Measurements from ENCODE around the gene DDC. TPM values are rescaled to one million over a fixed set of nuclear protein-coding genes. Genes with fewer than 3 reads are reported as not detected.
"Not testable (repeated sequence)": the region's sequence is repeated elsewhere in the genome, so short reads cannot be mapped to it uniquely, and the experiment has no call there.

Gene DDC
- total RNA-seq, 1 donor from 2014 or later = 0.35 TPM

DNA sequence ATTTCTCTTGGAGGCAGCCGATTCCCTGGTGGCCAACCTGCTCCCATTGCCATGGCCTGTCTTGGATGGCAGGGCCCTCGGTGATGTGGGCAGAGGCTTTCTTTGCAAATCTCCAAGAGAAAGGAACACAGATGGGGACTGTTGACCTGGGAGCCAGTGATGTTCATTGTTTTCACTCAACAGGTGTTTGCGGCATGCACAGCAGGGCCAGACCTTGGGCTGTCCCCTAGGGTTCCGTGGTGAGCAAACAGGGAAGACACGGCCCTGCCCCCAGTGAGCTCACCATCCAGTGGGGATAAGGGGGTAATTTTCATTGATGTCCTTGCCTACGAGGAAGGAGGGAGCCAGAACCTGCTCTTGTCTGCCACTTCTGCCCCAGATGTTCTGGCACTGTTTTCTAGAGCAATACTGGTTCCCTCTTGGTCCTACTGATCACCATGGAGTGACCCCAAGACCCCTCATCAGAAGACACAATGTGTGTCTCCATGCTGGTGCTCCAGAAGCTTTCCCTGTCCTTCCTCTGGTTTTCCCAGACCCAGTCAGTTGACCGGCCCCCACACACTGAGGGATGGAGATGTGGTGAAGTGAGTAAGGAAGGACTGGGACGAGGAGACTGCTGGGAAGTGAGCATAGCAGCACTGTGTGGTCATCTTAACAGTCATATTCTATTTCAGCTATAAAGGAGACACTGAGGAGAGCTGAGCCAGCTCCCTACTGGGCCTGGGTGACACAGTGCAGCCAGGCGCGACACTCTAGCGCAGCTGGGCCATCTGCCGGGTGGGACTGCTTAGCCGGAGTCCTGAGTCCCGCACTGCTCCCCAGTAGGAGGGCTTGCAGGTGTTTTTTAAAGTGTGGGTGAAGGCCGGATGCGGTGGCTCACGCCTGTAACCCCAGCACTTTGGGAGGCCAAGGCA, 94.7 kb downstream of the DDC start:
- intact Hi-C loops (cut with micrococcal nuclease) = no loop called here
- no peaks in the 10 kb centered on the region for H3K9me3 Mint-ChIP-seq
- peaks cover 13% of the 10 kb centered on the region for H3K4me1 Mint-ChIP-seq
- H3K27ac Mint-ChIP-seq = no peak overlapping the region
- peaks cover 12% of the 10 kb centered on the region for H3K27me3 Mint-ChIP-seq
- H3K36me3 Mint-ChIP-seq (ENCODE audit: low read depth) = no peaks in the 10 kb centered on the region
- H3K4me3 Mint-ChIP-seq = no peak overlapping the region
- DNase-seq = peak; percentile 51

DNA sequence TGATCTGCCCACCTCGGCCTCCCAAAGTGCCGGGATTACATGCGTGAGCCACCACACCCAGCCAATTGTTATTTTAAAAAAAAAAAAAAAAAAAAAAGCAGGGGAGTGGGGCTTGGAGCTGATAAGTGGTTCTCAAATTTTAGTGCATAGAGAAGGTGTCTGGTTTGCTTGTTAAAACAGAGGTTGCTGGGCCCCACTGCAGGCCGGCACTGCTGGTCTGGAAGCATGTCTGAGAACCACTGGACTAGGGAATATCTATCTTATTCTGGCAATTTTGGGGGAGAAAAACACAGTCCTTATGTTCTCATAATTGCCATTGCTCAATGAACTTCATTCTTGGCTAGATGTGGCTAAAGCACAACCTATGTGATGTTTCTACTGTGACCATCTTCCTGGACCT, 96.0 kb downstream of the DDC start:
- H3K36me3 Mint-ChIP-seq (ENCODE audit: low read depth) = no peaks in the 10 kb centered on the region
- DNase-seq = peak; percentile 28
- H3K27me3 Mint-ChIP-seq = peaks cover 11% of the 10 kb centered on the region
- H3K4me1 Mint-ChIP-seq = peaks cover 10% of the 10 kb centered on the region
- no peaks in the 10 kb centered on the region for H3K9me3 Mint-ChIP-seq
- intact Hi-C loops (cut with micrococcal nuclease) = loop anchor here (2.0 to 5.0 kb wide), 3 partner anchors 327 to 673 kb away; no protein-coding TSS in a partner anchor
- no peak overlapping the region for H3K4me3 Mint-ChIP-seq
- no peak overlapping the region for H3K27ac Mint-ChIP-seq

DNA sequence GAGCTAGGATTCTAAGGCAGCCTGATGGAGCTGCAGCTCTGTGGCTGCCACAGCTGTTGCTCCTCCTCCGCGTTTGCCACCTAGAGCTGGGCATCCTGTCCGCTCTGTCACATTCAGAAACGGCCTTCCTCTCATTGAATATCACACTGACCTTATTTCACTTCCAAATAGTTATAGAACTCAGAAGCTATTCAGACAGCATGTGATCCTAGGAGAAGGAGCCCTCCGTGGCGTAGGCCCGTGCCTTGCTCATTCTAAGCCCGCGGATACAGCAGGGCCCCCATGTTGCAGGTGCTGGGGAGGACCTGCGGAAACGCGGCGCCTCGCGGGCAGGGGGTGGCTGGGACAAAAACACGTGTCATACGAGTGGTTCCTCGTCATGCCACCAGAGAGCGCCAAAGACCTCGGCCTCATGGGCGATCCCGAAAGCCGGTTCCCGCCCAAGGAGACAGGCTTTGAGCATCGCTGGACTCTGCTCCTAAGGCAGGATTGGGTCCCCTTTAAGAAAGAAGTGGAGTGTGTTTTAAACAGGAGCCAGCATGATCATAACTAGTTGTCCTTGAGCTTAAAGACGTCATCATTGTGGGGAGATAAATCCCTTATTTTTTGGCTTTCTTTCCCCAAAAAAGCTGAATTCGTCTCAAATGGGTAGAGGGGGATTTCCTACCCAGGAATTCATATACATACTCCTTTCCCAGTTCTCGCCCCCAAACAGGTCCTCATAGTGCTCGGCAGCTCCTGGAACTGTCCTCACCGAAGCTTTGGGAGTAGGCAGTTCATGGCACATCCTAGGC, 97.2 kb downstream of the DDC start:
- Mint-ChIP-seq H3K27ac (peak overlapping the region; percentile 62), H3K4me3 (peak overlapping the region; percentile 54)
- intact Hi-C loops (cut with micrococcal nuclease) = loop anchor here (1.0 to 5.0 kb wide), 8 partner anchors 17 to 693 kb away; partner anchors contain the start of genes FIGNL1 and ZPBP

DNA sequence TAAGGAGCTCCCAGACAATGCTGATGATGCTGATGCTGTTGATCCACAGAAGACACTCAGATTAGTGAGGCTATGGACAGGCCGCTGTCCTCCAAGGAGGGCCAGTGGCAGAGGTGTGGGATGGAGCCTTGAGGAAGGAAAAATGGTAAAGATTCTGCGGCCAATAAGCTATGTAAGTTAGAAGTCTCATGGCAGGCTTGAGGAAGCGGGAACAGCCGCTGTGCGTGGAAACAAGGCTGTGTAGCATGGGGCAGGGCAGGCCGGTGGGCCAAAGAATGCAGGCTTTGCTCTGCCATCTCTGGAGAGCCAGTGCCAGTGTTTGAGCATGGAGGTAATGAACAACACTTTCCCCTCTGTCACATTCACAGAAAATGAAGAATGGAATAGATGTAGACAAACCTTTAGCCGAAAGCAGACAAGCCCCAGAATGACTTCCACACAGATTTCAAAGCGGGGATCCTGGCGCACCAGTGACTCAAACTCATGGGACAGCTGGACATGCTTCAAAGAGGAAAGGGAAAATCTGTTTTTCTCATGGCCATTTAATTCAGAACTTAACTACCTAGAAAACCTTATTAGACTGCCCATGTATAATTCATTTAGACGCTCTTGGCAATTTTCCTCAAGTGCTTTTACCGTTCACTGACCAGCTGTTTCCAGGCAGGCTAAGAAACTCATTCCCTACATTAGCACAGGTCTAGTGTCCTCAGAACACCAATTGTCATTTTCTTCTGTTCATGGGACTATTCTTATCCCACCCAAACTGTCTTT, 98.2 kb downstream of the DDC start:
- DNase-seq = peak; percentile 39
- Mint-ChIP-seq H3K36me3 (ENCODE audit: low read depth) (no peaks in the 10 kb centered on the region), H3K27me3 (peaks cover 20% of the 10 kb centered on the region), H3K4me3 (peak overlapping the region; percentile 15), H3K9me3 (no peaks in the 10 kb centered on the region), H3K4me1 (peaks cover 10% of the 10 kb centered on the region), H3K27ac (peak overlapping the region; percentile 74)
- intact Hi-C loops (cut with micrococcal nuclease) = loop anchor here (2.0 to 5.0 kb wide), 5 partner anchors 16 to 694 kb away; partner anchors contain the start of genes FIGNL1 and ZPBP

More for the DNA sequence above, 97.2 kb downstream of the DDC start:
- H3K36me3 Mint-ChIP-seq (ENCODE audit: low read depth) = no peaks in the 10 kb centered on the region
- H3K4me1 Mint-ChIP-seq = peaks cover 10% of the 10 kb centered on the region
- peaks cover 18% of the 10 kb centered on the region for H3K27me3 Mint-ChIP-seq
- no peaks in the 10 kb centered on the region for H3K9me3 Mint-ChIP-seq
- DNase-seq = peak; percentile 94

DNA sequence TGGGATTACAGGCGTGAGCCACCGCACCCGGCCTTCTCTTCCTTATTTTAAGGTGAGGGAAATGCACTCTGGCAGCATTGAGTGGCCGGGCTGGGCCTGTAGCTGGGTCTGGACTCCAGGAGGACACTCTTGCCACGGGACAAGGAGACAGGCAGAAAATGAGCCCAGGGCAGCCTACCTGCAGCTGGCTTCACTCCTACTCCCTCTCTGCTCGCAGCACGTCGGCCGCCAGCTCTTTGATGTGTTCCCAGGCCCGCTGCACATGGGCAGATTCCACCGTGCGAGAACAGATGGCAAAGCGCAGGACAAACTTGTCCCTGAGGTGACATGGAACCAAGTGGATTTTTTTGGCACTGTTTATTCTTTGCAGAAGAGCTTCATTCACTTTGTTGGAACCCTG, 102.2 kb downstream of the DDC start:
- intact Hi-C loops (cut with micrococcal nuclease) = no loop called here
- no peak overlapping the region for H3K4me3 Mint-ChIP-seq
- H3K9me3 Mint-ChIP-seq = no peaks in the 10 kb centered on the region
- peaks cover 8% of the 10 kb centered on the region for H3K4me1 Mint-ChIP-seq
- DNase-seq = peak; percentile 45
- H3K27ac Mint-ChIP-seq = no peak overlapping the region
- no peaks in the 10 kb centered on the region for H3K36me3 Mint-ChIP-seq (ENCODE audit: low read depth)
- H3K27me3 Mint-ChIP-seq = peaks cover 16% of the 10 kb centered on the region

DNA sequence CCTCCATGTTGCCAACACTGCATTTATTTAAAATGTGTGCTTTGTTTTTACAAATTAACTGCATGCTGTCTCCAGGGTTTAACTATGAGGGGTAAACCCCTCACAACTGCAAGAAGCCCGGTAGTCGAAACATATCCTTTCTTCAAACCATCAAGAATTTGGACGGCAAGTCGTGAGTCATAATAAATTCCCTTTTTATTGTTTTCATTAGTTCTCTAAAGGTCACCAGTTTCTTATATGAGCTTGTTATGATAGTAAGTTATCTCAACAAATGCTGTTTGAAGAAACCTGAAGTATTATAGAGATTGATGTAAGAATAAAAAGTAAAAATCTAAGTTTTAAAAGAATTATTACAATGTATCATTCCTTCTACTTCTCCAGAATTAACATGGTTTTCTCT, 102.8 kb downstream of the DDC start:
- DNase-seq = no peak
- Mint-ChIP-seq H3K27me3 (peaks cover 20% of the 10 kb centered on the region), H3K4me3 (no peak overlapping the region), H3K4me1 (peaks cover 1% of the 10 kb centered on the region), H3K27ac (no peak overlapping the region), H3K9me3 (peaks cover 3% of the 10 kb centered on the region), H3K36me3 (ENCODE audit: low read depth) (no peaks in the 10 kb centered on the region)
- intact Hi-C loops (cut with micrococcal nuclease) = no loop called here

DNA sequence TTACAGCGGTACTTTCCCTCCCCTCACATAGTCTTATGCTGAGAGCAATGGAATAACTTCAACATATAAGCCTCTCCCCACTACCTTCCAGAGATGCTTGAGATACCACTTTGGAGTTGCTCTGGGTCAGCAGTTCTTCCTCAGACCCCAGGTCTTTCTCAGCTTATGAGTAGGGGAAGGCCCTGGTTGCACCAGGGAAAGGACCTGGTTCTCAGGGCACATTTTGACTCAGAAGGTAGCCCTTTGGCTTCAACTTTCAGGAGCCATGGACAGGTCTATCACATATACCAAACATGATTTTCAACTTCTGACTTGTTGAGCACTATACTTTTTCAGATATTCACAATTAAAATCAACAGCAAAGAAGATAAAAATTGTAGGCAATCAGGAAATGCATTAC, 103.5 kb downstream of the DDC start:
- Mint-ChIP-seq H3K4me3 (no peak overlapping the region), H3K4me1 (no peaks in the 10 kb centered on the region), H3K27me3 (peaks cover 18% of the 10 kb centered on the region), H3K27ac (no peak overlapping the region), H3K9me3 (peaks cover 3% of the 10 kb centered on the region), H3K36me3 (ENCODE audit: low read depth) (no peaks in the 10 kb centered on the region)
- DNase-seq = no peak
- intact Hi-C loops (cut with micrococcal nuclease) = no loop called here

DNA sequence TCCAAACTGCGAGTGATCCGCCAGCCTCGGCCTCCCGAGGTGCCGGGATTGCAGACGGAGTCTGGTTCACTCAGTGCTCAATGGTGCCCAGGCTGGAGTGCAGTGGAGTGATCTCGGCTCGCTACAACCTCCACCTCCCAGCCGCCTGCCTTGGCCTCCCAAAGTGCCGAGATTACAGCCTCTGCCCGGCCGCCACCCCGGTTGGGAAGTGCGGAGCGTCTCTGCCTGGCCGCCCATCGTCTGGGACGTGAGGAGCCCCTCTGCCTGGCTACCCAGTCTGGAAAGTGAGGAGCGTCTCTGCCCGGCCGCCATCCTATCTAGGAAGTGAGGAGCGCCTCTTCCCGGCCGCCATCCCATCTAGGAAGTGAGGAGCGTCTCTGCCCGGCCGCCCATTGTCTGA, 106.0 kb downstream of the DDC start:
- H3K4me1 Mint-ChIP-seq; H3K4me3 Mint-ChIP-seq; DNase-seq; H3K27ac Mint-ChIP-seq; H3K36me3 Mint-ChIP-seq (ENCODE audit: low read depth); H3K9me3 Mint-ChIP-seq; intact Hi-C loops (cut with micrococcal nuclease): not testable (repeated sequence)
- H3K27me3 Mint-ChIP-seq = peaks cover 20% of the 10 kb centered on the region

DNA sequence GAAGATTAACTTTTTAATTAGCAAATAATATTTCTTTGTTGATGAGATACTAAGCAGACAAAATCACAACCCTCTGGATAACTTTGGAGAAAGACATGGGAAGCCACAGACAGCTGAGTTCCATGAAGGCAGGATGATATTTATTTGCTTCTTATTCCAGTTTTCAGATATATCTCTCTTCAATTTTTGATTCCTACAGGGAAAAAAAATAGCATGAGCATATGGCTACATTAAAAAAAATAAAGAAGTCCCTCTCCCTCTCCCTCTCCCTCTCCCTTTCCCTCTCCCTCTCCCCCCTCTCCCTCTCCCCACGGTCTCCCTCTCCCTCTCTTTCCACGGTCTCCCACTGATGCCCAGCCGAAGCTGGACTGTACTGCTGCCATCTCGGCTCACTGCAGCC, 106.6 kb downstream of the DDC start:
- H3K36me3 Mint-ChIP-seq (ENCODE audit: low read depth); H3K27ac Mint-ChIP-seq; H3K4me1 Mint-ChIP-seq; intact Hi-C loops (cut with micrococcal nuclease); H3K9me3 Mint-ChIP-seq; DNase-seq; H3K4me3 Mint-ChIP-seq: not testable (repeated sequence)
- H3K27me3 Mint-ChIP-seq = peaks cover 22% of the 10 kb centered on the region

DNA sequence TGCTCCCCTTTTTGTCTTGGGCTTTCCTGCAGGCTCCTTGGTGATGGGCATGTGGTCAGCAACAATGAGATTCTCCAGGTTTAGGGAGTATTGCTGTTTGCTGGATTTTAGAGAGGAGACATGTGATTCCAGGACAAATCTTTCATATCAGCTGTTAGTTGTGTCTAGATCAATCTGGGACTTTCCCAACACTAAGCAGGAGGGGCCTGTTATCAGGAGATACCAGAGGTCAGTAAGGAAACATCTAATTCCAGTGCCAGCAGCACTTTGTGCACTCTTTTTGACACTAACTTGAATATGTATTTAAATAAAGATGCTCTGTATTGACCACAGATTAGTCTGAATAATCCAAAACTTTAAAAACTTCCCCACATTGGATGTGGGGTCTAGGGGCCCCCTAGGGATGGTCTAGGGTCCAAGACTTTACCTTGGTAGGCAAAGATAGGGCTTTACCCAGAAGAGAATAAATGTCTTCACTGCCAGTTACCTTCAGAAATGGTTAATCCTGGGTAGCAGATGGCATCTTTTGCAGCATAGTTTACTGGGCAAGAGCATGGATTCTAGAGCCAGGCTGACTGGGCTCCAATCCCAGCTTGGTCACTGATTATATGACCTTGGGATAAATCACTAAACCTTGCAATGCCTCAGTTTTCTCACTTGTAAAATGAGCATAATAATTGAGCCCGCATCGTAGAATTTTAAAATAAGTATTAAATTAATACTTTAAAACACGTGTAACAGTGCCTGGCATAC, 108.7 kb downstream of the DDC start:
- no peak overlapping the region for H3K27ac Mint-ChIP-seq
- H3K4me1 Mint-ChIP-seq = no peaks in the 10 kb centered on the region
- intact Hi-C loops (cut with micrococcal nuclease) = no loop called here
- peaks cover 19% of the 10 kb centered on the region for H3K27me3 Mint-ChIP-seq
- H3K9me3 Mint-ChIP-seq = peaks cover 3% of the 10 kb centered on the region
- no peak overlapping the region for H3K4me3 Mint-ChIP-seq
- no peak for DNase-seq
- no peaks in the 10 kb centered on the region for H3K36me3 Mint-ChIP-seq (ENCODE audit: low read depth)

DNA sequence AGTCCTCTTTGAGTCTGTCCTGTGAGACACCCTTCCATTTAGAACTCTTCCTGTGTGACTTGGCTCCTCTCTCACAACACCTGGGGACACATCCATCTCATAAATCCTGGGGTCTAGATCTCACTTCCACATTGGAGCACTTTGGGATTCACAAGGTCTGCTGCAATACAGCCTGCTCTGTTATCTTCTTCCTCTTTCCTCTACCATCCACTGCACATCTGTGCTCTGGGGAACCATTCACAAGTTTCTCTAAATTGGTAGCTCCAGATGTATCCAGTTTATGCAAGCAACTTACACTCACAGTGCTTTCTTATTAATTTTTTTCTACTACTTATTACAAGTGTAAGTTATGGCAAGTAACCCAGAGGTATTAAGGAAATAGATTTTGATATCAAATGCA, 109.5 kb downstream of the DDC start:
- H3K4me1 Mint-ChIP-seq = peaks cover 6% of the 10 kb centered on the region
- peaks cover 19% of the 10 kb centered on the region for H3K27me3 Mint-ChIP-seq
- DNase-seq = no peak
- intact Hi-C loops (cut with micrococcal nuclease) = no loop called here
- H3K36me3 Mint-ChIP-seq (ENCODE audit: low read depth) = no peaks in the 10 kb centered on the region
- peaks cover 3% of the 10 kb centered on the region for H3K9me3 Mint-ChIP-seq
- no peak overlapping the region for H3K27ac Mint-ChIP-seq
- H3K4me3 Mint-ChIP-seq = no peak overlapping the region

DNA sequence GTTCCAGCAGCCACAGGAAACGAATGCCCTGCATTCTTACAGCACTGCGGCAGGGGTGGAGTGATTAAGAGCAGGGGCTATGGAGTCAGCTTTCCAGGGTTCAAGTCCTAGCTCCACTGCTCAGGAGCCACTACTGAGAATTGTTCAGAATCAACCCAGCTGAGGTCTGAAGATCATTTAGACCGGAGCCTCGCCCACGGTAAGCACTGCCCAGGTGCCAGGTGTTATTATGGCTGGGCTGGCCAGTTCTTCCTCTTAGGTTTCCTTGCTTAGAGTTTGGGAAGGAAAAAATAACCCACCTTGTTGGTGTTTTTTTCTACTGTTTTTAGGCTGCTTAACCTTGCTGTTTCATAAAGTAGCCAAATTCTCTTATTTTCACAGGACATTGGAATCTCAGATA, 110.2 kb downstream of the DDC start:
- intact Hi-C loops (cut with micrococcal nuclease) = loop anchor here (5.0 kb wide), 1 partner anchor 142 kb away; no protein-coding TSS in a partner anchor
- Mint-ChIP-seq H3K9me3 (peaks cover 3% of the 10 kb centered on the region), H3K27me3 (peaks cover 19% of the 10 kb centered on the region), H3K4me1 (peaks cover 6% of the 10 kb centered on the region), H3K36me3 (ENCODE audit: low read depth) (no peaks in the 10 kb centered on the region), H3K4me3 (no peak overlapping the region), H3K27ac (no peak overlapping the region)
- DNase-seq = no peak

DNA sequence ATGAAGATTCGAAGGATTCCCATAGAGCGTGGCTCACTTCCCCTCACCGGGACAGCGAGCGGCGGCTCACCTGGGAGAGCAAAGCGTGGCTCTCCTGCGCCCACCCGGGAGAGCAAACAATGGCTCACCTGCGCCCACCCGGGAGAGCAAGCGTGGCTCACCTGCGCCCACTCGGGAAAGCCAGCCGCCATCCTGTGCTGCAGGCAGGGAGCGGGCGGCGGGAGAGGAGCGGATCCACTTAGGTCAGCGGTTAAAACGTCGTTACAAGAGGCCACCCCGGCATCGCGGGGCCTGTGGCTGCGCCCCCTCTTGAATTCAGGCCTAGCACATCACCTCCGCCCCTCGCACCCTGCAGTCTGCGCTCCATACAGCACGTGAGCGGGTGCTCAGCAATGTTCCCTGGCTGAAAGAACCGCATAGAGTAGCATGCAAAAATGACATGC, 114.6 kb downstream of the DDC start:
- peaks cover 33% of the 10 kb centered on the region for H3K4me1 Mint-ChIP-seq
- peak overlapping the region; percentile 80 for H3K27ac Mint-ChIP-seq
- no peaks in the 10 kb centered on the region for H3K9me3 Mint-ChIP-seq
- peak overlapping the region; percentile 95 for H3K4me3 Mint-ChIP-seq
- peaks cover 10% of the 10 kb centered on the region for H3K27me3 Mint-ChIP-seq
- intact Hi-C loops (cut with micrococcal nuclease) = loop anchor here (2.0 to 5.0 kb wide), 2 partner anchors 16 to 147 kb away; no protein-coding TSS in a partner anchor
- DNase-seq = peak; percentile 76
- peaks cover 20% of the 10 kb centered on the region for H3K36me3 Mint-ChIP-seq (ENCODE audit: low read depth)

All from activated CD4-positive, alpha-beta T cell treated with anti-CD3 and anti-CD28 coated beads, Interleukin-2, amount 10 ng/mL, durations not matched to agents 24 days and 14 days (primary cell).